ENCODE results near the gene ASCC1. TPM values are rescaled to one million over a fixed set of nuclear protein-coding genes. Genes with fewer than 3 reads are reported as not detected.

ASCC1 gene
- total and polyA plus RNA-seq, 2 of the 4 experiments (the other 2 are of a cell fraction), result 15.9 to 21.0 TPM

DNA sequence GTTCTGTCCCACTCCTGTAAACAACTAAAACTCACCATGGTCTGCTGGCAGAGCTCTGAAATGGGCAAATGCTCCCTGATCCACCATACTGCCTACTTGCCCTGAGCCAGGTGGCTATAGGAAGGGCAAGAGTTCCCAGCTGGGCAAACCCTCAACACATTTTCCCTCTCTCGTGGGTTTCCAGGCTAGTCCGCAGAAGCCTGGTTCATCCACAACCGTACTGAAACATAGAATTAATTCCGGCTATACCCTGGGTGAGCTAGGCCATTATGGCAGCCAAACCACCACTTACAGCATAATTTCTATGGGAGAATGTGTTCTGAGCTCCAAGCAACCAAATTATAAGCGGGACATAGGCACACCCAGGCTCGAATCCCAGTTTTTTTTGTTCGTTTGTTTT, 37.5 kb upstream of the ASCC1 start:
- POLR2A ChIA-PET (ENCODE audit: unreplicated experiment), result interaction anchor here (0.6 kb wide), 1 partner anchor 15 kb away, joined by 8 read pairs; no protein-coding TSS in a partner anchor

More for the DNA sequence above, 37.5 kb upstream of the ASCC1 start:
- CTCF ChIA-PET, result no interaction called here
- H3K9me3 ChIP-seq (ENCODE audit: control insufficient read depth, insufficient read depth, low read length), result no peaks in the 10 kb centered on the region
- no peaks in the 10 kb centered on the region; the same call in 1 of the 2 replicates for H3K9me1 ChIP-seq (ENCODE audit: insufficient read depth, low read length)
- H2BK5ac ChIP-seq (ENCODE audit: low read depth, low read length, poor library complexity, severe bottlenecking), result no peak overlapping the region
- BruUV-seq (replicated peaks), result no TSS peak
- dilution Hi-C loops (cut with HindIII; ENCODE audit: low sequenced_read_pairs, unreplicated experiment), result no loop called here
- no peaks in the 10 kb centered on the region for H4K20me1 ChIP-seq (ENCODE audit: insufficient read depth, low read length)
- H3K79me1 ChIP-seq (ENCODE audit: low read depth in 1 of 2, low read length in 2 of 2), result no peaks in the 10 kb centered on the region
- TF ChIP-seq FOS (IDR thresholded peaks at IDR 0.05; ENCODE audit: low read depth, low read length), result no peak
- no peak for TF ChIP-seq POLR2A (IDR thresholded peaks at IDR 0.05; ENCODE audit: low read depth, low read length)
- no peak for TF ChIP-seq CHD1 (IDR thresholded peaks at IDR 0.05; ENCODE audit: low read depth, low read length)
- no peak for TF ChIP-seq MXI1 (IDR thresholded peaks at IDR 0.05; ENCODE audit: borderline replicate concordance, low read depth, low read length)
- TF ChIP-seq SMC3 (IDR thresholded peaks at IDR 0.05; ENCODE audit: low read depth, low read length), result no peak
- peaks cover 11% of the 10 kb centered on the region for H3K4me1 ChIP-seq (ENCODE audit: control insufficient read depth, insufficient read depth, low read length)
- H2AK9ac ChIP-seq (replicated peaks; ENCODE audit: low read depth, low read length, poor library complexity), result peak overlapping the region; percentile 7
- no peaks in the 10 kb centered on the region for H3K36me3 ChIP-seq (ENCODE audit: control insufficient read depth, insufficient read depth, low read length)
- H3K27me3 ChIP-seq (ENCODE audit: control insufficient read depth, insufficient read depth, low read length), result no peaks in the 10 kb centered on the region
- H2AK5ac ChIP-seq (ENCODE audit: low read depth, low read length), result no peak overlapping the region
- DNase-seq, result no peak
- no peak overlapping the region for H4K8ac ChIP-seq (ENCODE audit: low read depth in 2 of 2, low read length in 2 of 2)
- no peak overlapping the region; the same call in 2 of the 3 replicates for H2BK15ac ChIP-seq (ENCODE audit: low read depth, low read length)
- no peak overlapping the region; the same call in 1 of the 2 replicates for H3K18ac ChIP-seq (ENCODE audit: low read depth, low read length)
- H4K91ac ChIP-seq (ENCODE audit: insufficient read depth, low read depth, low read length), result no peak overlapping the region
- no peak overlapping the region for H3K14ac ChIP-seq (replicated peaks; ENCODE audit: low read depth, low read length)
- H3K56ac ChIP-seq (ENCODE audit: extremely low read depth, insufficient read depth, low read length), result no peak overlapping the region
- in situ Hi-C loops (cut with MboI; ENCODE audit: low sequenced_read_pairs), result no loop called here
- no CpG with 5 or more reads among the region's 7 CpGs for WGBS, 2 experiments (ENCODE audit: extremely low coverage in 2 of 2, insufficient read length in 1 of 2)
- peak overlapping the region; percentile 39 for H2AFZ ChIP-seq (replicated peaks; ENCODE audit: low read length, poor library complexity)
- H2BK120ac ChIP-seq (ENCODE audit: low read depth, low read length), result no peak overlapping the region
- intact Hi-C loops (cut with micrococcal nuclease), result no loop called here
- H3K27ac ChIP-seq (ENCODE audit: insufficient read depth, low read length), result no peak overlapping the region
- no peak overlapping the region for H4K5ac ChIP-seq (ENCODE audit: low read depth, low read length)
- no peak overlapping the region for H3K9ac ChIP-seq (ENCODE audit: low read depth, low read length)
- H3K4me3 ChIP-seq (ENCODE audit: insufficient read depth, low read depth, low read length), result no peak overlapping the region
- H3K4ac ChIP-seq (ENCODE audit: low read depth, low read length), result no peak overlapping the region
- no peak overlapping the region for H3K4me2 ChIP-seq (ENCODE audit: low read depth, low read length)
- no peak for ATAC-seq (ENCODE audit: low read depth)
- no peak overlapping the region for H3K23ac ChIP-seq (ENCODE audit: low read depth, low read length)
- H2BK20ac ChIP-seq (ENCODE audit: low read depth, low read length), result no peak overlapping the region; the same call in 1 of the 2 replicates

All from IMR-90 (cell line).